NCI-H1105 treated with DMSO at 0.1 percent for 48 hours (cell line): ENCODE measurements around the gene FGB.
"Not testable (repeated sequence)": the region's sequence is repeated elsewhere in the genome, so short reads cannot be mapped to it uniquely, and the experiment has no call there.

Experiments
- DNase-seq: peaks from one replicate; lab custom pipeline; 2025; lab: John Stamatoyannopoulos, UW

Gene FGB

GRCh38 chr4:154566639-154567204, 3.9 kb downstream of the FGB start:
- no peak for DNase-seq

DNA sequence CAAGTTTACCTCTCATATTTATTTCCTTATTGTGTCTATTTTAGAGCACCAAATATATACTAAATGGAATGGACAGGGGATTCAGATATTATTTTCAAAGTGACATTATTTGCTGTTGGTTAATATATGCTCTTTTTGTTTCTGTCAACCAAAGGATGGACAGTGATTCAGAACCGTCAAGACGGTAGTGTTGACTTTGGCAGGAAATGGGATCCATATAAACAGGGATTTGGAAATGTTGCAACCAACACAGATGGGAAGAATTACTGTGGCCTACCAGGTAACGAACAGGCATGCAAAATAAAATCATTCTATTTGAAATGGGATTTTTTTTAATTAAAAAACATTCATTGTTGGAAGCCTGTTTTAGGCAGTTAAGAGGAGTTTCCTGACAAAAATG, 6.2 kb downstream of the FGB start:
- no peak for DNase-seq

DNA sequence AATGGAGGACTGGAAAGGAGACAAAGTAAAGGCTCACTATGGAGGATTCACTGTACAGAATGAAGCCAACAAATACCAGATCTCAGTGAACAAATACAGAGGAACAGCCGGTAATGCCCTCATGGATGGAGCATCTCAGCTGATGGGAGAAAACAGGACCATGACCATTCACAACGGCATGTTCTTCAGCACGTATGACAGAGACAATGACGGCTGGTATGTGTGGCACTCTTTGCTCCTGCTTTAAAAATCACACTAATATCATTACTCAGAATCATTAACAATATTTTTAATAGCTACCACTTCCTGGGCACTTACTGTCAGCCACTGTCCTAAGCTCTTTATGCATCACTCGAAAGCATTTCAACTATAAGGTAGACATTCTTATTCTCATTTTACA, 6.8 kb downstream of the FGB start:
- no peak for DNase-seq

DNA sequence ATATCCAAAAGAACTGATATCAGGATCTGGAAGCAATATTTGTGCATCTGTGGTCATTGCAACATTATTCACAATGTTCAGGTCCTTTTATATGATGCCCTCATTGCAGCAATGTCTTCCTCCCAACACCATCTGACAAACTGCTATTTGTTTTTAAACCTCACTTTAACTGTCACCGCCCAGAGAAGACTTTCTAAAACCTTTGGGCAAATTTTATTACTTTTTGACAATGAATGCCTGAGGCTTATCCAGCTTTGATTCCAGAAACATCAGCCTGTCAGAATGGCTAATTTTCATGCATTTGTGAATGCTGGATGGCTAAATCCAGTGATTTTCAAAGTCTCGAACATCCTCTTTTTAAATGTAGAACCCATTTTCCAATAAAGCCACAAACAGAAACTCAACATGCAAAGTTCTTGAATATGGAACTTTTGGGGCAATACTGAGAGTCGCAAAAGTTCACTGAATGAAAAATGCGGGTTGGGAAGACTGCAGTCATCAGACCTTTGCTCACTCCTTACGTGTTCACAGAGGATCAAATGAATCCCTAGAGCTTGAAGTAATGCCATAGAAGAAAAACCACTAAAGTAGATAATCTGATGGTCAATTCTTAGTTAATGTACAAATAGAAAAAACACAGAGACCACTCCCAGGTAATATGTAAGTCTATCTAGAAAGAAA, 10.5 kb downstream of the FGB start:
- no peak for DNase-seq

DNA sequence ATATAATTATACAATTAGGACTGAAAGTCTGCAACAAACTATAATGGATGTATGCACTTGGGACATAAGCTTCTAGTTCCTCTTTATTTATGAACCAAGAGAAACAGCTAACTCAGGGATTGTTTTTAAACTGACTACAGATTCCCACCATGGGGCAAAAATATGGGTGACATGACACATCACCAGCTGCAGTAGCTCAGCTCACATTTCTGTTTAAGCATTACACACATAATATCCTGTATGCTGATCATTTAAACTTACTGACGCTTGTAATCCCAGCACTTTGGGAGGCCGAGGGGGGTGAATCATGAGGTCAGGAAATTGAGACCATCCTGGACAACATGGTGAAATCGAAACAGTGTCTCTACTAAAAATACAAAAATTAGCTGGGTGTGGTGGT, 11.5 kb downstream of the FGB start:
- DNase-seq = no peak

DNA sequence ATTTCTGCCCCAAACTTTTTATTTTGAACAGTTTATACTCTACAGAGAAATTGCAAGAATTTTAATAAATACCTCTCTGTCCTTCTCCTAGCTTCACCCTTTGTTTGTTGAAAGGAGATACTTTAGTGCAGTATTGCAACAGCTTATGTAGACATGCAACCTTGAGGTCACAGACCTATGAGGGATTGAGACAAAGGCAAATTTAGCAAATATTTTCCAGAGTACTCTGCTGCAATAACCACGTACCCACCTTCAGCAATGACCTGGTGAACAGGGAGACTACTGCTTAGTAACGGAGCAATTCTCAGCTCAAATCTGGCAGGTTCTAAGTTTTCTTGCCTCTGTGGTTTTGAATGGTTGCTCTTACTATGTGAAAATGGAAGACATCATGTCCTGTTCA, 14.5 kb downstream of the FGB start:
- DNase-seq = no peak

DNA sequence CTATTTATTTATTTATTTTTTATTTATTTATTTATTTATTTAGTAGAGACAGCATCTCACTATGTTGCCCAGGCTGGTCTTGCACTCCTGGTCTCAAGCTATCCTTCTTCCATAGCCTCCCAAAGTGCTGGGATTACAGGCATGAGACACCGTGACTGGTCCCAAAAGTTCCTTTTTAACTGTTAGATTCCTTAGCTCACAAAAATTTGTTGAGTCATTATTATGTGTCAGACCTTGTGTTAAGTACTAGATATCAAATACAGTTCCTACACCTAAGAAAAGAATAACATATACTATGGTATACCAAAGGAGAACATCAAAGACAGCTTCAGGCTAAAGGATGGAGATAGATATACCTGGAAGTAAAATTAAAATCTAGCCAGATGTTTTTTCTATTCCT, 16.1 kb downstream of the FGB start:
- DNase-seq = no peak

- no peak for DNase-seq
Measured at GRCh38 chr4:154579927-154580326, 17.1 kb downstream of the FGB start.

DNA sequence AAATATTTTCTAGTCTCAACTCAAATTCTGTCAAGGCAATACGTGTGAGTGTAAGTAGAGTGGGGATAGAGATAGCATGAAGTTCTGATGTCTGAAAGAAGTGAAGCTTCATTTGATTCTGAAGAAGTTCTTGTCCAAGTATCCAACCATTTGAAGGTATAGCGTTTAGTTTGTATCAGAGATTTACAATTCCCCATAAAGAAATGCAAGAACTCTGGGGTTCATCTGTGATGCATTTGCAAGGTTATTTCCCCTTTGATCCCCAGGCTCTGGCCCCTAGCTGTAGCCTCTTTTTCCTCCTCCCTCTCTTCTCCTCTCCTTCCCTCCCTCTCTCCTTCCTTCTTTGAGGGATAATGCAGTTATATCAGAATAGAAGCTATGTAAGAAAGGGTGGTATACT, 19.9 kb downstream of the FGB start:
- no peak for DNase-seq

GRCh38 chr4:154583230-154583629, 20.4 kb downstream of the FGB start:
- DNase-seq = no peak

- no peak for DNase-seq
Measured at GRCh38 chr4:154583677-154584076, 20.9 kb downstream of the FGB start.

- no peak for DNase-seq
Measured at GRCh38 chr4:154584259-154584658, 21.4 kb downstream of the FGB start.

GRCh38 chr4:154585369-154586018, 22.7 kb downstream of the FGB start:
- DNase-seq = no peak

DNA sequence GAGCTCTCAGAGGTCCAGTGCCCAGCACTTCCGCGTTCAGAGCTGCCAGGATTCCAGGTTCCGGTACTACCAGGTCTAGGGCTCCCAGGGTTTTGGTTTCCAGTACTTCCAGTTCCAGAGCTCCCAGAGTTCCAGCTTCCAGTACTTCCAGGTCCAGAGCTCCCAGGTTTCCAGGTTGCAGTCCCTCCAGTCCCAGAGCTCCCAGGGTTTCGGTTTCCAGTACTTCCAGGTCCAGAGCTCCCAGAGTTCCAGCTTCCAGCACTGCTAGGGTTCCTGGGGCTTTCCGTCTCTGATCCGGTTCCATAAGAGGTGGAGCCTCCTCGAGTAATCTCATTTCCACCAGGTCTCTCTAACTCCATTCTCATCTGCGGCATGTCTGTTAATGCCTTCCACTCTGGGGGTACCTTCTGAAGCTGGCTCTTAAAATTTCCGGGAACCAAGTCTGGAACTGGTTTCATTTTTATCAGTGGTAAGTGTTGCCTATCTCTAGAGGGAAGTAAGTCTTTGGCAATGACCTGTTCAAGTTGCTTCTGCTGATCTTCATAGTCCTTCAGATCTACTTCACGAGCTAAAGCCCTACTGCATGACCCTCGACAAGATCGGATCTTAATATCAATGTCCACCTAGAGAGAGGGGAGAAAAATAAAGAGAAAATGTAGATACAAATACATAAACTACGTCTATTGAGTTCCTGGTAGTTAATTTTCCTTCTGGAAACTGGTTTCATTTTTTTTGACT, 23.7 kb downstream of the FGB start:
- DNase-seq = no peak

DNA sequence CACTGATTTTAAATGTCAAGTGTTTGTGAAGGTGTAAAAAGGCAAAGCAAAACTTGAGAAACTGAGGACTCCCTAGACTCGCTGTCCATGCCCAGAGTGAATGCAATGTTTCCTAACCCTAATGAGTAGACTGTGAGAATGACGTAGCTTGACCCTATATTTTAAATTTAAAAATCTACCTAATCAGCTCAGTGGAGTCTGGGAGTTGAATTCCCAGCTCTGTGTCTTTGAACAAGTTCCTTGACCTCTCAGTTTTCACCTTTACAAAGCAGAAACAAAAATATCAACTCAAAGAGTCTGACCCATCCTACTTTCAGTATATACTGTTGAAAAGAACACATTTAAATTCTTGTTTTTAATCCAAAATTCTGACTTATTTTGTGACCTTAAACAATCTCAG, 25.4 kb downstream of the FGB start:
- no peak for DNase-seq

GRCh38 chr4:154589296-154590197, 26.7 kb downstream of the FGB start:
- DNase-seq = no peak

DNA sequence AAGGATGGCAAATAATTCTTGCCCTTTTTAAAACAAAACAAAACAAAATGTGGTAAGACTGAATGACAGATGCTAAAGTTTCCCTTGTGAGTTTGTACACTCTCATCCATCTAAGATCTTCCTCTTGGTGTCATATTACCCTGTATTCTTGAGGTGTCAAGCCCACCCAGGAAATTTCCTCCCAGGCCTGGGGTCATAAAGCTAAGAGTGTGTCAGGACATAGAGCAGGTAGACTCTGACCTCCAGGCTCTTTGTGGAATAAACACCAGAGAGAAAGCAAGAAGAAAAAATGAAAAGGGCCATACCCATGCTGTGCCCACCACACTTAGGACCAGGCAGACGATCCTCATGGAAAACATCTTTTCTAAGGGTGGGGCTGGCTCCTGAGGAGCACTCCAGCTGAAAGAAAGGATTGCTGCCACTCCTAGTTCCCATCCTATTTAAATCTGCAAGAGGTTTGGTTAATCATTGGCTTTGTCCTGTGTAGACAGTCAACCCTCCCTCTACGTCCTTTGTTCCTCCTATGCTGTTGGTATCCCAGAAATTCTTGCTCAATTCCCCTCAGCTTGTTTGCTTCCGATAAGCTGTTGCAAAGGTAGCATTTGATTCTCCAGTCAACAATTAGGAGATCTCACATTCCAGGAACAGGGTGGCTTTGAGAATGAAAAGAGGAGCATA, 27.7 kb downstream of the FGB start, which contains the start of gene FGA:
TSS of gene FGA (minus strand) at position 414 of the 678 bp plus-strand sequence. CDS start at position 359, 55 bp downstream.
- no peak for DNase-seq

GRCh38 chr4:154591890-154592289, 29.1 kb downstream of the FGB start:
- DNase-seq = no peak

GRCh38 chr4:154593868-154594267, 31.1 kb downstream of the FGB start:
- DNase-seq = no peak

DNA sequence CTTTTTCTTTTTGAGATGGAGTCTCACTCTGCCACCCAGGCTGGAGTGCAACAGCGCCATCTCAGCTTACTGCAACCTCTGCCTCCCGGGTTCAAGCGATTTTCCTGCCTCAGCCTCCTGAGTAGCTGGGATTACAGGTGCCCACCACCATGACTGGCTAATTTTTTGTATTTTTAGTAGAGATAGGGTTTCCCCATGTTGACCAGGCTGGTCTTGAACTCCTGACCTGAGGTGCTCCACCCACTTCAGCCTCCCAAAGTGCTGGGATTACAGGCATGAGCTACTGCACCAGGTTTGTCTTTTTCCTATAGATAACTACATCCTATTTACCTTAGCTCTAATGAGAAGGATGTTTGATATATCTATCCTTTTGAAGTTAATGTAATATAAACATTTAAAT, 31.5 kb downstream of the FGB start:
- not testable (repeated sequence) for DNase-seq

DNA sequence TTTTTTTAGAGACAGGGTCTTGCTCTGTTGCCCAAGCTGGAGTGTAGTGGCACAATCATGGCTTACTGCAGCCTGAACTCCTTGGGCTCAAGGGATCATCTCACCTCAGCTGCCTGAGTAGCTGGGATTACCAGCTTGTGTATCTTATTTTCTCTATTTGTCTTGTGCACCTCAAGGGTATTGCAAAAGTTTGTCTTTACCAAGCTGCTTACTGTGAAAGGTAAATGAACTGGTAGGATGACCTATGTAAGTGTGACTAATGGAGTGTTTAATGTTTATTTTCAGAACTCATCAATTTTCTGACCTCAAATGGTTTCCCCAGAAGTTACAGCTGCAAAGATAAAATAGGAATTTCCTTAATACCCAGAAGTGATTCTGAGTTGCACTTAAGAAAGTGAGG, 33.0 kb downstream of the FGB start:
- no peak for DNase-seq
